Nephron progenitor cell (in vitro differentiated cells): ENCODE results near the gene TSPAN4.

ENCODE experiments used
- DNase-seq: peaks from one replicate; pipeline ENCODE4 v3.0.0; 2021
- H3K27ac Mint-ChIP-seq: 2 replicates; pipeline ENCODE4 v1.8.0; 2021; ENCODE audit warnings: mild to moderate bottlenecking, moderate library complexity, mixed read lengths
- H3K27me3 Mint-ChIP-seq: 2 replicates; pipeline ENCODE4 v1.8.0; 2021; ENCODE audit warnings: mild to moderate bottlenecking, low read depth, mixed read lengths; ENCODE audit not compliant: poor library complexity
- H3K36me3 Mint-ChIP-seq: 2 replicates; pipeline ENCODE4 v1.8.0; 2021; ENCODE audit warnings: low read depth, mixed read lengths
- H3K4me1 Mint-ChIP-seq: 2 replicates; pipeline ENCODE4 v1.8.0; 2021; ENCODE audit warnings: mixed read lengths
- H3K4me3 Mint-ChIP-seq: 2 replicates; pipeline ENCODE4 v1.8.0; 2021; ENCODE audit warnings: mild to moderate bottlenecking, moderate library complexity, mixed read lengths
- H3K9me3 Mint-ChIP-seq: 2 replicates; pipeline ENCODE4 v1.8.0; 2021; ENCODE audit warnings: mild to moderate bottlenecking, moderate library complexity, mixed read lengths
- TF ChIP-seq, protein P1 (sequence below): fragments of 200-600 bp; sonication (generic); IDR thresholded peaks from 2 replicates; pipeline ENCODE4 v1.5.0; 2021; ENCODE audit warnings: antibody characterized with exemption

Gene TSPAN4

DNA sequence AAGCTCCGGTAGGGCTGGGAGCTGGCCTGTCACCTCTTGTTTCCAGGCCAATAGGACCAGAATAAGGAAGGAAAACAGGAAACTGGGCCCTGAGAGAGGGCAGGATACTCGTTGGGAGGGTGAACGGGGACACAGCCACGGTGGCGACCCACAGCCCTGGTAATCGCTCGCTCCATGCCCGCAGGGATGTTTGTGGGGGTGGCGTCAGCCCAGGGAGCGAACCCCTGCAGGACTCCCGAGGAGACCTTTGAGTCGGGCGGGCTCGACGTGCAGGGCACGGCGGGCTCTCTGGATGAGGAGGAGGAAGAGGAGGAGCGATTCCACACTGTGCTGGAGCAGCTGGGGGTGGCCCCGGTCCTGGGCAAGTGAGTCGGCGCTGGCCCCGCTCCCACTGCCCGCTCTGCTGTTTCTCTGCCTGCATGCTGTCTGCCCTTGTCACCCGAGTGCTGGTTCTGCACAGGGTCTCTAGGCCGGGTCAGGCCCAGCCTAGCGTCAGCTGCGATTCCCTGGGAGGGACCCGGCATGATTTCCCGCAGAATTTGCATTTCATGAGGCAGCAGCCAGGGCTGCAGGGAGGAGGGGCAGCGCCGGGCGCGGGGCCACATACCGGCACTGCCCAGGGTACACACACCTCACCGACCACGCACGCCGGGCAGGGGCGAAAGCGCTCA, 13.3 kb upstream of the TSPAN4 start:
- Mint-ChIP-seq H3K36me3 (peaks cover 7% of the 10 kb centered on the region), H3K9me3 (no peaks in the 10 kb centered on the region), H3K4me1 (peaks cover 43% of the 10 kb centered on the region), H3K27ac (no peak overlapping the region), H3K4me3 (peak overlapping the region; percentile 67), H3K27me3 (peaks cover 72% of the 10 kb centered on the region)
- no peak for DNase-seq
- TF ChIP-seq, protein P1, sequence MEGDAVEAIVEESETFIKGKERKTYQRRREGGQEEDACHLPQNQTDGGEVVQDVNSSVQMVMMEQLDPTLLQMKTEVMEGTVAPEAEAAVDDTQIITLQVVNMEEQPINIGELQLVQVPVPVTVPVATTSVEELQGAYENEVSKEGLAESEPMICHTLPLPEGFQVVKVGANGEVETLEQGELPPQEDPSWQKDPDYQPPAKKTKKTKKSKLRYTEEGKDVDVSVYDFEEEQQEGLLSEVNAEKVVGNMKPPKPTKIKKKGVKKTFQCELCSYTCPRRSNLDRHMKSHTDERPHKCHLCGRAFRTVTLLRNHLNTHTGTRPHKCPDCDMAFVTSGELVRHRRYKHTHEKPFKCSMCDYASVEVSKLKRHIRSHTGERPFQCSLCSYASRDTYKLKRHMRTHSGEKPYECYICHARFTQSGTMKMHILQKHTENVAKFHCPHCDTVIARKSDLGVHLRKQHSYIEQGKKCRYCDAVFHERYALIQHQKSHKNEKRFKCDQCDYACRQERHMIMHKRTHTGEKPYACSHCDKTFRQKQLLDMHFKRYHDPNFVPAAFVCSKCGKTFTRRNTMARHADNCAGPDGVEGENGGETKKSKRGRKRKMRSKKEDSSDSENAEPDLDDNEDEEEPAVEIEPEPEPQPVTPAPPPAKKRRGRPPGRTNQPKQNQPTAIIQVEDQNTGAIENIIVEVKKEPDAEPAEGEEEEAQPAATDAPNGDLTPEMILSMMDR: no peak

- Mint-ChIP-seq H3K27ac (no peak overlapping the region), H3K9me3 (no peaks in the 10 kb centered on the region), H3K4me3 (peak overlapping the region; percentile 61), H3K36me3 (peaks cover 7% of the 10 kb centered on the region), H3K27me3 (peaks cover 71% of the 10 kb centered on the region), H3K4me1 (peaks cover 49% of the 10 kb centered on the region)
- DNase-seq: no peak
- TF ChIP-seq, protein P1: no peak
Observed at GRCh38 chr11:829847-830294, 12.8 kb upstream of the TSPAN4 start.

DNA sequence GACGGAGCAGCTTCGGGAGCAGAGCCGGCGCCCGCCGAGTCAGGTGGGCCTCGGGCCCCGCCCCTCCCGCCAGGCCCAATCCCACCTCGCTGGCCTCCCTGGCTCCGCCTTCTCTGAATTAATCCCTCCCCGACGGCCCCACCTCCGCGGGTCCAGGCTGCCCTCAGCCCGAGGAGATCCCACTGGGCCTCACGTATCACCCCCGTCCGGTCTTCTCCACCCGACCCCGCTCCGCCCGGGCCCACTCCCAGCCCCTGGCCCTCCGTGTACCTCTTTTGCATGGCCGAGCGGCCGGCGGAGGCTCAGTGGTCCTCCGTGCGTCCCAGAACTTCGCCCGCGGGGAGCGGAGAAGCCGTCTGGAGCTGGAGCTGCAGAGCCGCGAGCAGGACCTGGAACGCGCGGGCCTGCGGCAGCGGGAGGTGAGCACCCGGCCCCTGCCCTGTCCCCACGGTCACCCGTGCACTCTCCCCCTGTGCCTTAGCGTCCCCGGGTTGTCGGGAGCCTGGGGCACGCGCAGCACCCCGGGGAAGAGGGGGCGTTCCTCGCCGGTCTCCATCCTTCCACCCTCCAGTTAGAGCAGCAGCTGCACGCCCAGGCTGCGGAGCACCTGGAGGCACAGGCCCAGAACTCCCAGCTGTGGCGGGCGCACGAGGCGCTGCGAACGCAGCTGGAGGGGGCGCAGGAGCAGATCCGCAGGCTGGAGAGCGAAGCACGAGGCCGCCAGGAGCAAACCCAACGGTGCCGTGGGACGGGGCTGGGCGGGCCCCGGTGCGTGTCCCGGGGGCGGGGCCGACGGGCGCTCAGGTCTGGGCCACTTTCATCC, 12.1 kb upstream of the TSPAN4 start:
- Mint-ChIP-seq H3K27me3 (peaks cover 65% of the 10 kb centered on the region), H3K9me3 (no peaks in the 10 kb centered on the region), H3K4me1 (peaks cover 49% of the 10 kb centered on the region), H3K36me3 (peaks cover under 1% of the 10 kb centered on the region), H3K27ac (no peak overlapping the region), H3K4me3 (peak overlapping the region; percentile 61)
- DNase-seq: peak; percentile 90
- TF ChIP-seq, protein P1: no peak

GRCh38 chr11:831118-831864, 11.4 kb upstream of the TSPAN4 start:
- H3K27ac Mint-ChIP-seq: no peak overlapping the region

GRCh38 chr11:831961-832528, 10.6 kb upstream of the TSPAN4 start:
- Mint-ChIP-seq H3K36me3 (no peaks in the 10 kb centered on the region), H3K4me1 (peaks cover 49% of the 10 kb centered on the region), H3K27ac (no peak overlapping the region), H3K27me3 (peaks cover 52% of the 10 kb centered on the region), H3K4me3 (peak overlapping the region; percentile 78), H3K9me3 (no peaks in the 10 kb centered on the region)
- no peak for DNase-seq
- TF ChIP-seq, protein P1: no peak

More at GRCh38 chr11:831118-831864, 11.4 kb upstream of the TSPAN4 start:
- Mint-ChIP-seq H3K4me1 (peaks cover 49% of the 10 kb centered on the region), H3K9me3 (no peaks in the 10 kb centered on the region), H3K4me3 (peak overlapping the region; percentile 78), H3K36me3 (no peaks in the 10 kb centered on the region), H3K27me3 (peaks cover 58% of the 10 kb centered on the region)
- DNase-seq: no peak
- TF ChIP-seq, protein P1: no peak
